ENCODE results near the gene FAM174B.

Gene FAM174B

GRCh38 chr15:92656089-92656488 is 514 bp upstream of the FAM174B start:
- Histone ChIP-seq H3K4me3 (ENCODE audit: low read depth in 1 of 5, low read length in 5 of 5) (peak overlapping the region; percentile 19 to 82 (median 67)), H3K9ac (ENCODE audit: low read length in 5 of 5) (peak overlapping the region in 1 of 5 donors; percentile 20), H3K36me3 (ENCODE audit: control insufficient read depth in 5 of 5, insufficient read depth in 5 of 5, low read length in 5 of 5) (no peaks in the 10 kb centered on the region), H3K27ac (ENCODE audit: low read depth, low read length) (no peak overlapping the region), H3K27me3 (ENCODE audit: control insufficient read depth in 5 of 5, insufficient read depth in 4 of 5, low read length in 5 of 5) (peaks cover 0 to 15% (median 0%) of the 10 kb centered on the region in 5 donors), H3K4me1 (ENCODE audit: control insufficient read depth in 5 of 5, insufficient read depth in 5 of 5, low read length in 5 of 5) (peaks cover 9 to 32% (median 12%) of the 10 kb centered on the region in 5 donors), H3K9me3 (ENCODE audit: control insufficient read depth in 5 of 5, low read length in 5 of 5) (peaks cover 0 to 4% (median 0%) of the 10 kb centered on the region in 5 donors)

DNA sequence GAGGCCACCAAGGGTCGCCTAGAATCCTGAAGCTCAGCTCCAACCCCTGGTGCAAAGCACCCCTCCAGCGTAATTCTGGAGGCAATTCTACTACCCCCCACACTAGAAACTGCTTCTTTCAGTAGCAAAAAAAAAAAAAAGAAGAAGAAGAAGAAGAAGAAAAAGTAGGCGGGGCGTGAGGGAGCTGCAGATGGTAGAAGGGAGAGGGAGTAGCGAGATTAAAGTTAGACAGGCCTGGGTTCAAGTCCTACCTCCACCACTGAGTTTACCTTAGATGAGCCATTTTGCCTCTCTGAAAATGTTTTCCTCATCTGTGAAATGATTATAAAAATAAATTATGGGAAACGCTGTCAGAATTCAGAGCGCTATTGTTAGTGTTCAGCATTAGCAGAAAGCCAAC is 913 bp downstream of the FAM174B start:
- H3K4me1 ChIP-seq (ENCODE audit: control insufficient read depth in 5 of 5, insufficient read depth in 5 of 5, low read length in 5 of 5): peaks cover 9 to 32% (median 12%) of the 10 kb centered on the region in 5 donors
- peak overlapping the region in 3 of 5 donors; percentile 63 to 75 (median 67) for H3K4me3 ChIP-seq (ENCODE audit: low read depth in 1 of 5, low read length in 5 of 5)
- H3K27ac ChIP-seq (ENCODE audit: low read depth, low read length): no peak overlapping the region
- H3K9me3 ChIP-seq (ENCODE audit: control insufficient read depth in 5 of 5, low read length in 5 of 5): peaks cover 0 to 5% (median 3%) of the 10 kb centered on the region in 5 donors
- no peaks in the 10 kb centered on the region for H3K36me3 ChIP-seq (ENCODE audit: control insufficient read depth in 5 of 5, insufficient read depth in 5 of 5, low read length in 5 of 5)
- H3K9ac ChIP-seq (ENCODE audit: low read length in 5 of 5): peak overlapping the region in 1 of 5 donors; percentile 43
- H3K27me3 ChIP-seq (ENCODE audit: control insufficient read depth in 5 of 5, insufficient read depth in 4 of 5, low read length in 5 of 5): peaks cover 0 to 15% (median 0%) of the 10 kb centered on the region in 5 donors

GRCh38 chr15:92653836-92654539 is 1.6 kb downstream of the FAM174B start:
- Histone ChIP-seq H3K36me3 (ENCODE audit: control insufficient read depth in 5 of 5, insufficient read depth in 5 of 5, low read length in 5 of 5) (no peaks in the 10 kb centered on the region), H3K4me1 (ENCODE audit: control insufficient read depth in 5 of 5, insufficient read depth in 5 of 5, low read length in 5 of 5) (peaks cover 9 to 32% (median 12%) of the 10 kb centered on the region in 5 donors), H3K27ac (ENCODE audit: low read depth, low read length) (no peak overlapping the region), H3K9me3 (ENCODE audit: control insufficient read depth in 5 of 5, low read length in 5 of 5) (peaks cover 0 to 5% (median 3%) of the 10 kb centered on the region in 5 donors), H3K4me3 (ENCODE audit: low read depth in 1 of 5, low read length in 5 of 5) (peak overlapping the region in 4 of 5 donors; percentile 16 to 75 (median 65)), H3K9ac (ENCODE audit: low read length in 5 of 5) (no peak overlapping the region), H3K27me3 (ENCODE audit: control insufficient read depth in 5 of 5, insufficient read depth in 4 of 5, low read length in 5 of 5) (peaks cover 0 to 15% (median 0%) of the 10 kb centered on the region in 5 donors)

DNA sequence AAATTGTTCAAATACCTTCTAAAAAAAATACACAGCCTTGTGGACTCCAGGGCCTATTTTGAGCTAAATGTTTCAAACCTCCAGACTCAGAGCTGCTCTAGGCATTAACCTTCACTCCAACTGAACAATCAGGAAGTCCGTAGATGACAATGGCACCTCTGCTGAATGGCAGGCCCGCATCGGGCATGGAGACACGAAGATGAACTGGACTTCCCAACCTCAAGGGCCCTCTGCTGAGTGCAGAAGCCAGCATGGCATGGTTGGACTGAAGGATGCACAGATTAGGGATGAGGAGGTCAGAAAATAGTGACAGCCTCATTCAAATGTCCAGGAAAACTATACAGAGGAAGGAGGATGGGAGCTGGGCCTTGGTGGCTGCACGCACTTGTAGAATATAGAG is 2.2 kb downstream of the FAM174B start:
- H3K4me3 ChIP-seq (ENCODE audit: low read depth in 1 of 5, low read length in 5 of 5): peak overlapping the region in 1 of 5 donors; percentile 75
- H3K27ac ChIP-seq (ENCODE audit: low read depth, low read length): no peak overlapping the region
- H3K9me3 ChIP-seq (ENCODE audit: control insufficient read depth in 5 of 5, low read length in 5 of 5): peaks cover 0 to 5% (median 3%) of the 10 kb centered on the region in 5 donors
- H3K9ac ChIP-seq (ENCODE audit: low read length in 5 of 5): no peak overlapping the region
- no peaks in the 10 kb centered on the region for H3K36me3 ChIP-seq (ENCODE audit: control insufficient read depth in 5 of 5, insufficient read depth in 5 of 5, low read length in 5 of 5)
- peaks cover 9 to 32% (median 12%) of the 10 kb centered on the region in 5 donors for H3K4me1 ChIP-seq (ENCODE audit: control insufficient read depth in 5 of 5, insufficient read depth in 5 of 5, low read length in 5 of 5)
- peaks cover 0 to 15% (median 0%) of the 10 kb centered on the region in 5 donors for H3K27me3 ChIP-seq (ENCODE audit: control insufficient read depth in 5 of 5, insufficient read depth in 4 of 5, low read length in 5 of 5)

GRCh38 chr15:92652576-92652966 is 3.0 kb downstream of the FAM174B start:
- H3K27ac ChIP-seq (ENCODE audit: low read depth, low read length): no peak overlapping the region
- no peak overlapping the region for H3K9ac ChIP-seq (ENCODE audit: low read length in 5 of 5)
- H3K4me3 ChIP-seq (ENCODE audit: low read depth in 1 of 5, low read length in 5 of 5): no peak overlapping the region
- H3K9me3 ChIP-seq (ENCODE audit: control insufficient read depth in 5 of 5, low read length in 5 of 5): peaks cover 0 to 5% (median 3%) of the 10 kb centered on the region in 5 donors
- peaks cover 9 to 32% (median 12%) of the 10 kb centered on the region in 5 donors for H3K4me1 ChIP-seq (ENCODE audit: control insufficient read depth in 5 of 5, insufficient read depth in 5 of 5, low read length in 5 of 5)
- peaks cover 0 to 15% (median 0%) of the 10 kb centered on the region in 5 donors for H3K27me3 ChIP-seq (ENCODE audit: control insufficient read depth in 5 of 5, insufficient read depth in 4 of 5, low read length in 5 of 5)
- H3K36me3 ChIP-seq (ENCODE audit: control insufficient read depth in 5 of 5, insufficient read depth in 5 of 5, low read length in 5 of 5): no peaks in the 10 kb centered on the region

DNA sequence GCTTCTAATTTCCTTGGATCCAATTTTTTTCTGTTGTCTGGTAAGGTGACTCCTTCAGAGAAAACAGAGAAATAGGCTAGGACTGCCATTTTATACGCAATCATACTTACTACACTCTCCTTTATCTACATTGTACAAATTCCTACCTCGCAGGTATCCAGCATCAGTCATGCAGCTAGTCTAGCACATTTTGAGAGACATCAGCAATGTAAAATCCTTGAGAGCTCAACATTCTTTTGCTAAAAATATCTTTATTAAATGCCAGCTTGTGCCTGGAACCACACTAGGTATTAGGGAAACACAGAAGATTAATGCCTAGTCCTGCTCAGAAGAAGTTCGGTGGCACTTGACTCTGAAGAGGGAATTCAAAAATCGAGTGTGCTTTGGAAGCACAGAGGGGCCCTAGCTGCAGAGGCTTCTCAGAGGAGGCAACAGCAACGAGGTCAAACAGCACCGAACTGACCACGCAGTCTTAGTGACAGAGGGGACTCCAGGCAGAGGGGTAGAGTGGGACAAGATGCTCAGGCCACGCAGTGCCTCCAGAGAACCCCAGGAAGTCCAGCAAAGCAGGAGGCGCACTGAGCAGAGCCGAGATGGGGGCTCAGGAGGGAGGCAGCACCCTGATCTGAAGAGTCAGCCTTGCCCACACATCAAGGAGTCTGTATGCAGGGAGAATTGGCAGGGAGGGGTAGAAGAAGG is 3.5 kb downstream of the FAM174B start:
- Histone ChIP-seq H3K4me1 (ENCODE audit: control insufficient read depth in 5 of 5, insufficient read depth in 5 of 5, low read length in 5 of 5) (peaks cover 9 to 32% (median 12%) of the 10 kb centered on the region in 5 donors), H3K27ac (ENCODE audit: low read depth, low read length) (no peak overlapping the region), H3K36me3 (ENCODE audit: control insufficient read depth in 5 of 5, insufficient read depth in 5 of 5, low read length in 5 of 5) (no peaks in the 10 kb centered on the region), H3K27me3 (ENCODE audit: control insufficient read depth in 5 of 5, insufficient read depth in 4 of 5, low read length in 5 of 5) (peaks cover 0 to 15% (median 0%) of the 10 kb centered on the region in 5 donors), H3K9ac (ENCODE audit: low read length in 5 of 5) (no peak overlapping the region), H3K9me3 (ENCODE audit: control insufficient read depth in 5 of 5, low read length in 5 of 5) (peaks cover 0 to 5% (median 3%) of the 10 kb centered on the region in 5 donors), H3K4me3 (ENCODE audit: low read depth in 1 of 5, low read length in 5 of 5) (no peak overlapping the region)

- H3K4me1 ChIP-seq (ENCODE audit: control insufficient read depth in 5 of 5, insufficient read depth in 5 of 5, low read length in 5 of 5): peaks cover 9 to 26% (median 10%) of the 10 kb centered on the region in 5 donors
- no peaks in the 10 kb centered on the region for H3K36me3 ChIP-seq (ENCODE audit: control insufficient read depth in 5 of 5, insufficient read depth in 5 of 5, low read length in 5 of 5)
- peaks cover 0 to 3% (median 0%) of the 10 kb centered on the region in 5 donors for H3K9me3 ChIP-seq (ENCODE audit: control insufficient read depth in 5 of 5, low read length in 5 of 5)
- no peak overlapping the region for H3K4me3 ChIP-seq (ENCODE audit: low read depth in 1 of 5, low read length in 5 of 5)
- peaks cover 0 to 11% (median 0%) of the 10 kb centered on the region in 5 donors for H3K27me3 ChIP-seq (ENCODE audit: control insufficient read depth in 5 of 5, insufficient read depth in 4 of 5, low read length in 5 of 5)
- no peak overlapping the region for H3K9ac ChIP-seq (ENCODE audit: low read length in 5 of 5)
- no peak overlapping the region for H3K27ac ChIP-seq (ENCODE audit: low read depth, low read length)
Observed at GRCh38 chr15:92650966-92651365, 4.6 kb downstream of the FAM174B start.

- no peak overlapping the region for H3K9ac ChIP-seq (ENCODE audit: low read length in 5 of 5)
- no peak overlapping the region for H3K4me3 ChIP-seq (ENCODE audit: low read depth in 1 of 5, low read length in 5 of 5)
- peaks cover 0 to 3% (median 0%) of the 10 kb centered on the region in 5 donors for H3K9me3 ChIP-seq (ENCODE audit: control insufficient read depth in 5 of 5, low read length in 5 of 5)
- H3K27me3 ChIP-seq (ENCODE audit: control insufficient read depth in 5 of 5, insufficient read depth in 4 of 5, low read length in 5 of 5): peaks cover 0 to 11% (median 0%) of the 10 kb centered on the region in 5 donors
- H3K4me1 ChIP-seq (ENCODE audit: control insufficient read depth in 5 of 5, insufficient read depth in 5 of 5, low read length in 5 of 5): peaks cover 5 to 20% (median 9%) of the 10 kb centered on the region in 5 donors
- no peak overlapping the region for H3K27ac ChIP-seq (ENCODE audit: low read depth, low read length)
- no peaks in the 10 kb centered on the region for H3K36me3 ChIP-seq (ENCODE audit: control insufficient read depth in 5 of 5, insufficient read depth in 5 of 5, low read length in 5 of 5)
Observed at GRCh38 chr15:92650256-92650655, 5.3 kb downstream of the FAM174B start.

DNA sequence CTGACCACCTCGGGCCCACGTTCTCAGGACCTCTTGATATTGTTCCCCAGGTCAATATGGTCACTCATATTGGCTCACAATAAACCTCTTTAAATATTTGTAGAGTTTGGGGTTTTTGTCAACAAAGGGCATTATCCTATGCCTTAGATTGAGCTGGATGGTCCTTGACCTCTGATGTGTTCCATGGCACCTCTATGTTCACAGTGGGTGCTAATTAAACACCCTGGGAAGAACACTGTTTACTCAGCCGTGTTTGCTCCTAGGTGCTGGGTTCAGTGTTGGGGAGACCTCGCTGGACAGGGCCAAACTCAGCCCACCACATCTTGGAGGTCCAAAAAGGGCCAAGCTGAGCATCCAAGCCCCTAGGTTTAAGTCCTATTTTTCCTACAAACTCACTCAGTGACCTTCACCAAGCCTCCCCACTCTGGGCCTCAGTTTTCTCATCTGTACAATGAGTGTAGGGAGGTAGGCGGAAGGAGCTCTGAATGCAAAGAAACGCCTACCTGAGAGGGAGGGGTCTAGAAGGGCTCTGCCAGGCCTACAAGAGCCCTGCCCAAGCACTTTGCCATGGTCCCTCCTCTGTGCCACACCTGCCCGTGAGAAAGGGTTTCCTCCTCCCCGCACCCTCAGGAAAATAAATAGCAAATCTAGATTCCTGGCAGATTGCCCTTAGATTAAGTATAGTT is 7.2 kb downstream of the FAM174B start:
- Histone ChIP-seq H3K27me3 (ENCODE audit: control insufficient read depth in 5 of 5, insufficient read depth in 4 of 5, low read length in 5 of 5) (peaks cover 0 to 4% (median 0%) of the 10 kb centered on the region in 5 donors), H3K27ac (ENCODE audit: low read depth, low read length) (no peak overlapping the region), H3K4me1 (ENCODE audit: control insufficient read depth in 5 of 5, insufficient read depth in 5 of 5, low read length in 5 of 5) (peaks cover 0 to under 1% (median 0%) of the 10 kb centered on the region in 5 donors), H3K9ac (ENCODE audit: low read length in 5 of 5) (no peak overlapping the region), H3K4me3 (ENCODE audit: low read depth in 1 of 5, low read length in 5 of 5) (no peak overlapping the region), H3K9me3 (ENCODE audit: control insufficient read depth in 5 of 5, low read length in 5 of 5) (peaks cover 0 to 3% (median 0%) of the 10 kb centered on the region in 5 donors), H3K36me3 (ENCODE audit: control insufficient read depth in 5 of 5, insufficient read depth in 5 of 5, low read length in 5 of 5) (no peaks in the 10 kb centered on the region)

Data from subcutaneous abdominal adipose tissue (tissue), 5 donors.